LNCaP clone FGC (cell line): ENCODE results near the gene APOLD1.
A peak's percentile ranks its signal among the peaks of the same experiment; 100 is the strongest.

Experiments used
- DNase-seq: peaks from one replicate; pipeline ENCODE4 v3.0.0-alpha.2; 2011; ENCODE audit warnings: low read depth
- H3K4me3 ChIP-seq: 2 replicates; pipeline ENCODE4 v1.5.1; 2011; ENCODE audit warnings: mild to moderate bottlenecking, low read depth, low read length, control low read depth
- CTCF ChIP-seq: IDR thresholded peaks from 2 replicates; pipeline ENCODE4 v1.5.1; 2012; ENCODE audit warnings: mild to moderate bottlenecking; ENCODE audit not compliant: control insufficient read depth, insufficient read depth; ENCODE audit errors: extremely low read depth

Gene APOLD1

GRCh38 chr12:12770262-12770661 lies 15.2 kb upstream of the APOLD1 start:
- TF ChIP-seq CTCF = no peak
- DNase-seq = no peak
- no peak overlapping the region for H3K4me3 ChIP-seq

GRCh38 chr12:12774791-12775190 lies 10.7 kb upstream of the APOLD1 start:
- no peak overlapping the region for H3K4me3 ChIP-seq
- TF ChIP-seq CTCF = no peak
- peak; percentile 77 for DNase-seq

GRCh38 chr12:12776261-12776660 lies 9.2 kb upstream of the APOLD1 start:
- peak; percentile 96 for DNase-seq
- H3K4me3 ChIP-seq = no peak overlapping the region
- TF ChIP-seq CTCF = no peak

- TF ChIP-seq CTCF = no peak
- no peak for DNase-seq
These were observed 8.4 kb upstream of the APOLD1 start for GRCh38 chr12:12777092-12777491.

GRCh38 chr12:12779007-12779406 lies 6.5 kb upstream of the APOLD1 start:
- DNase-seq = no peak
- H3K4me3 ChIP-seq = no peak overlapping the region
- no peak for TF ChIP-seq CTCF

More at GRCh38 chr12:12777092-12777491, 8.4 kb upstream of the APOLD1 start:
- no peak overlapping the region for H3K4me3 ChIP-seq

- no peak for TF ChIP-seq CTCF
- peak; percentile 94 for DNase-seq
- H3K4me3 ChIP-seq = no peak overlapping the region
These were observed 5.9 kb upstream of the APOLD1 start for GRCh38 chr12:12779529-12779928.

GRCh38 chr12:12784116-12784515 lies 1.3 kb upstream of the APOLD1 start:
- no peak for DNase-seq
- H3K4me3 ChIP-seq = no peak overlapping the region
- TF ChIP-seq CTCF = no peak
